HEK293 (cell line): ENCODE results near the gene PTPRG.

Source experiments
- BCL11A ChIP-seq: fragments of 450-650 bp; formaldehyde crosslinking; IDR thresholded peaks from 2 replicates; pipeline ENCODE4 v1.5.1; 2016; ENCODE audit warnings: low read depth, missing biosample characterization, missing genetic modification characterization
- KLF1 ChIP-seq: fragments of 450-650 bp; formaldehyde crosslinking; IDR thresholded peaks from 2 replicates; pipeline ENCODE4 v1.5.1; 2016; ENCODE audit warnings: missing biosample characterization, missing genetic modification characterization
- KLF8 ChIP-seq: fragments of 450-650 bp; formaldehyde crosslinking; IDR thresholded peaks from 2 replicates; pipeline ENCODE4 v1.5.1; 2016; ENCODE audit warnings: missing biosample characterization, missing genetic modification characterization
- MZF1 ChIP-seq: fragments of 450-650 bp; formaldehyde crosslinking; IDR thresholded peaks from 2 replicates; pipeline ENCODE4 v1.5.1; 2017; ENCODE audit warnings: missing biosample characterization, missing genetic modification characterization, borderline replicate concordance
- TRIM28 ChIP-seq: IDR thresholded peaks from 2 replicates; pipeline ENCODE4 v1.6.1; 2011; ENCODE audit warnings: low read length, control low read depth, borderline replicate concordance
- WT1 ChIP-seq: fragments of 450-650 bp; formaldehyde crosslinking; IDR thresholded peaks from 2 replicates; pipeline ENCODE4 v1.5.1; 2016; ENCODE audit warnings: missing biosample characterization, missing genetic modification characterization
- ZFP37 ChIP-seq: fragments of 450-650 bp; formaldehyde crosslinking; IDR thresholded peaks from 2 replicates; pipeline ENCODE4 v1.5.1; 2016; ENCODE audit warnings: missing biosample characterization, missing genetic modification characterization
- ZNF155 ChIP-seq: fragments of 450-650 bp; formaldehyde crosslinking; IDR thresholded peaks from 2 replicates; pipeline ENCODE4 v1.5.1; 2016; ENCODE audit warnings: missing biosample characterization, missing genetic modification characterization
- ZNF211 ChIP-seq: fragments of 450-650 bp; formaldehyde crosslinking; IDR thresholded peaks from 2 replicates; pipeline ENCODE4 v1.5.1; 2016; ENCODE audit warnings: low read depth, missing biosample characterization, missing genetic modification characterization
- ZNF248 ChIP-seq: fragments of 450-650 bp; formaldehyde crosslinking; IDR thresholded peaks from 2 replicates; pipeline ENCODE4 v1.5.1; 2017; ENCODE audit warnings: missing biosample characterization, missing genetic modification characterization
- ZNF302 ChIP-seq: fragments of 450-650 bp; formaldehyde crosslinking; IDR thresholded peaks from 2 replicates; pipeline ENCODE4 v1.5.1; 2016; ENCODE audit warnings: missing biosample characterization, missing genetic modification characterization, low read depth
- ZNF324 ChIP-seq: fragments of 450-650 bp; formaldehyde crosslinking; IDR thresholded peaks from 2 replicates; pipeline ENCODE4 v1.5.1; 2016; ENCODE audit warnings: missing biosample characterization, missing genetic modification characterization
- ZNF341 ChIP-seq: fragments of 450-650 bp; formaldehyde crosslinking; IDR thresholded peaks from 2 replicates; pipeline ENCODE4; 2016; ENCODE audit warnings: low read depth, missing biosample characterization, missing genetic modification characterization
- ZNF48 ChIP-seq: fragments of 450-650 bp; formaldehyde crosslinking; IDR thresholded peaks from 2 replicates; pipeline ENCODE4 v1.5.1; 2016; ENCODE audit warnings: missing biosample characterization, missing genetic modification characterization
- ZNF501 ChIP-seq: fragments of 450-650 bp; formaldehyde crosslinking; IDR thresholded peaks from 2 replicates; pipeline ENCODE4 v1.5.1; 2016; ENCODE audit warnings: missing biosample characterization, missing genetic modification characterization
- ZNF530 ChIP-seq: fragments of 450-650 bp; formaldehyde crosslinking; IDR thresholded peaks from 2 replicates; pipeline ENCODE4 v1.5.1; 2016; ENCODE audit warnings: low read depth, missing biosample characterization, missing genetic modification characterization
- ZNF549 ChIP-seq: fragments of 450-650 bp; IDR thresholded peaks from 2 replicates; pipeline ENCODE4 v1.5.1; 2018; ENCODE audit warnings: missing biosample characterization, missing genetic modification characterization, mild to moderate bottlenecking, inconsistent platforms, moderate library complexity
- ZNF610 ChIP-seq: fragments of 450-650 bp; formaldehyde crosslinking; IDR thresholded peaks from 2 replicates; pipeline ENCODE4 v1.5.1; 2016; ENCODE audit warnings: missing biosample characterization, missing genetic modification characterization, borderline replicate concordance
- ZNF664 ChIP-seq: fragments of 450-650 bp; formaldehyde crosslinking; IDR thresholded peaks from 2 replicates; pipeline ENCODE4 v1.5.1; 2016; ENCODE audit warnings: missing biosample characterization, missing genetic modification characterization
- ZNF707 ChIP-seq: fragments of 450-650 bp; formaldehyde crosslinking; IDR thresholded peaks from 2 replicates; pipeline ENCODE4 v1.5.1; 2016; ENCODE audit warnings: missing biosample characterization, missing genetic modification characterization
- ZNF776 ChIP-seq: fragments of 450-650 bp; formaldehyde crosslinking; IDR thresholded peaks from 2 replicates; pipeline ENCODE4 v1.5.0; 2017; ENCODE audit warnings: missing biosample characterization, missing genetic modification characterization, borderline replicate concordance
- ZNF792 ChIP-seq: fragments of 450-650 bp; formaldehyde crosslinking; IDR thresholded peaks from 2 replicates; pipeline ENCODE4 v1.5.1; 2016; ENCODE audit warnings: missing biosample characterization, missing genetic modification characterization
- ZNF837 ChIP-seq: fragments of 450-650 bp; formaldehyde crosslinking; IDR thresholded peaks from 2 replicates; pipeline ENCODE4 v1.5.1; 2016; ENCODE audit warnings: missing biosample characterization, missing genetic modification characterization
- TF ChIP-seq, protein P1 (sequence below): fragments of 450-650 bp; formaldehyde crosslinking; IDR thresholded peaks from 2 replicates; pipeline ENCODE4 v1.5.1; 2016; ENCODE audit warnings: missing biosample characterization, missing genetic modification characterization
- TF ChIP-seq, protein P2 (sequence below): fragments of 450-650 bp; formaldehyde crosslinking; IDR thresholded peaks from 2 replicates; pipeline ENCODE4 v1.5.1; 2016; ENCODE audit warnings: missing biosample characterization, missing genetic modification characterization
- TF ChIP-seq, protein P3 (sequence below): sonication (generic); formaldehyde crosslinking; IDR thresholded peaks from 2 replicates; pipeline ENCODE4 v1.8.1; 2022; ENCODE audit warnings: mild to moderate bottlenecking, moderate library complexity, missing genetic modification reagents
- TF ChIP-seq, protein P4 (sequence below): fragments of 450-650 bp; formaldehyde crosslinking; conservative IDR thresholded peaks from 2 replicates; pipeline ENCODE4 v1.5.1; 2016; ENCODE audit warnings: low read depth, missing biosample characterization, missing genetic modification characterization
- TF ChIP-seq, protein P5 (sequence below): fragments of 450-650 bp; formaldehyde crosslinking; IDR thresholded peaks from 2 replicates; pipeline ENCODE4 v1.5.1; 2016; ENCODE audit warnings: missing biosample characterization, missing genetic modification characterization

The PTPRG gene

DNA sequence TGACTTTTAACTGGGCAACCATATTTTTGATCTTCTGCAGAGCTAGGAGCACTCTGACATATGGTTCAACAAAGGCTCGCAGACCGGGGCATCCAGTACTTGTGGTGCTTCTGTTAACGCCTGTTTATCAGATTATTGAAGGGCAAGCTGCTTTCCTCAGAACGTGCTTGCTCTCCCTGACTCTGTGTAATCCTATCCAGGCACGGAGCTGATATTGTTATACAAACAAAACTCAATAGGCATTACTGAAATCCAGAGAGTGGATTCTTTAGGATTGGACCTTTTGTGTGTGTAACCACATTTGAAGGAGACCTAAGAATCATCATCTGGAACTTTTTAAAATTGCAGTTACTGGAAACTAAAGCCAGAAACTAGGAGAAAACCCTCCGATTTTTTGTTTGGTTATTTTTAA, 246.5 kb downstream of the PTPRG start (continued):
- no peak for TF ChIP-seq WT1 (tag by site-specific recombination)
- TF ChIP-seq KLF8 (tag by site-specific recombination), result no peak
- TF ChIP-seq ZNF501 (tag by site-specific recombination), result no peak
- TF ChIP-seq, protein P1, sequence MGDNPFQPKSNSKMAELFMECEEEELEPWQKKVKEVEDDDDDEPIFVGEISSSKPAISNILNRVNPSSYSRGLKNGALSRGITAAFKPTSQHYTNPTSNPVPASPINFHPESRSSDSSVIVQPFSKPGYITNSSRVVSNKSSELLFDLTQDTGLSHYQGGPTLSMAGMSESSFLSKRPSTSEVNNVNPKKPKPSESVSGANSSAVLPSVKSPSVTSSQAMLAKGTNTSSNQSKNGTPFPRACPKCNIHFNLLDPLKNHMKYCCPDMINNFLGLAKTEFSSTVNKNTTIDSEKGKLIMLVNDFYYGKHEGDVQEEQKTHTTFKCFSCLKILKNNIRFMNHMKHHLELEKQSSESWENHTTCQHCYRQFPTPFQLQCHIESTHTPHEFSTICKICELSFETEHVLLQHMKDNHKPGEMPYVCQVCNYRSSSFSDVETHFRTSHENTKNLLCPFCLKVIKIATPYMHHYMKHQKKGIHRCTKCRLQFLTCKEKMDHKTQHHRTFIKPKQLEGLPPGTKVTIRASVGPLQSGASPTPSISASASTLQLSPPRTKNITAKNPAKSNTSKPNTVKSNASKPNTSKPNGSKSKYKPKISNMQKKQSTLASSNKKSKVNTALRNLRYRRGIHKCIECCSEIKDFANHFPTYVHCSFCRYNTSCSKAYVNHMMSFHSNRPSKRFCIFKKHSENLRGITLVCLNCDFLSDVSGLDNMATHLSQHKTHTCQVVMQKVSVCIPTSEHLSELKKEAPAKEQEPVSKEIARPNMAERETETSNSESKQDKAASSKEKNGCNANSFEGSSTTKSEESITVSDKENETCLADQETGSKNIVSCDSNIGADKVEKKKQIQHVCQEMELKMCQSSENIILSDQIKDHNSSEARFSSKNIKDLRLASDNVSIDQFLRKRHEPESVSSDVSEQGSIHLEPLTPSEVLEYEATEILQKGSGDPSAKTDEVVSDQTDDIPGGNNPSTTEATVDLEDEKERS (tag by site-specific recombination), result no peak
- TF ChIP-seq ZNF248 (tag by site-specific recombination), result no peak
- TF ChIP-seq ZNF48 (tag by site-specific recombination), result no peak
- TF ChIP-seq ZNF707 (tag by site-specific recombination), result no peak
- no peak for TF ChIP-seq ZNF549 (tag by site-specific recombination)
- TF ChIP-seq ZNF664, result no peak
- TF ChIP-seq ZNF837 (tag by site-specific recombination), result no peak
- TF ChIP-seq ZNF610 (tag by site-specific recombination), result no peak
- peak; percentile 27; the same call in 1 of the 2 replicates for TF ChIP-seq ZNF341 (tag by site-specific recombination)
- no peak for TF ChIP-seq ZNF776
- TF ChIP-seq, protein P2, sequence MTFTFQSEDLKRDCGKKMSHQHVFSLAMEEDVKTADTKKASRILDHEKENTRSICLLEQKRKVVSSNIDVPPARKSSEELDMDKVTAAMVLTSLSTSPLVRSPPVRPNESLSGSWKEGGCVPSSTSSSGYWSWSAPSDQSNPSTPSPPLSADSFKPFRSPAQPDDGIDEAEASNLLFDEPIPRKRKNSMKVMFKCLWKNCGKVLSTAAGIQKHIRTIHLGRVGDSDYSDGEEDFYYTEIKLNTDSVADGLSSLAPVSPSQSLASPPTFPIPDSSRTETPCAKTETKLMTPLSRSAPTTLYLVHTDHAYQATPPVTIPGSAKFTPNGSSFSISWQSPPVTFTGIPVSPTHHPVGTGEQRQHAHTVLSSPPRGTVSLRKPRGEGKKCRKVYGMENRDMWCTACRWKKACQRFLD, result no peak
- TF ChIP-seq ZFP37 (tag by site-specific recombination), result no peak
- TF ChIP-seq MZF1 (tag by site-specific recombination), result no peak; the same call in 1 of the 2 replicates
- TF ChIP-seq ZNF792 (tag by site-specific recombination), result no peak
- TF ChIP-seq ZNF302 (tag by site-specific recombination), result no peak
- peak; percentile 82; the same call in 1 of the 2 replicates for TF ChIP-seq TRIM28
- TF ChIP-seq, protein P3, sequence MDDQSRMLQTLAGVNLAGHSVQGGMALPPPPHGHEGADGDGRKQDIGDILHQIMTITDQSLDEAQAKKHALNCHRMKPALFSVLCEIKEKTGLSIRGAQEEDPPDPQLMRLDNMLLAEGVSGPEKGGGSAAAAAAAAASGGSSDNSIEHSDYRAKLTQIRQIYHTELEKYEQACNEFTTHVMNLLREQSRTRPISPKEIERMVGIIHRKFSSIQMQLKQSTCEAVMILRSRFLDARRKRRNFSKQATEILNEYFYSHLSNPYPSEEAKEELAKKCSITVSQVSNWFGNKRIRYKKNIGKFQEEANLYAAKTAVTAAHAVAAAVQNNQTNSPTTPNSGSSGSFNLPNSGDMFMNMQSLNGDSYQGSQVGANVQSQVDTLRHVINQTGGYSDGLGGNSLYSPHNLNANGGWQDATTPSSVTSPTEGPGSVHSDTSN (CRISPR knock-in tag), result no peak
- TF ChIP-seq ZNF155 (tag by site-specific recombination), result no peak
- TF ChIP-seq, protein P4, sequence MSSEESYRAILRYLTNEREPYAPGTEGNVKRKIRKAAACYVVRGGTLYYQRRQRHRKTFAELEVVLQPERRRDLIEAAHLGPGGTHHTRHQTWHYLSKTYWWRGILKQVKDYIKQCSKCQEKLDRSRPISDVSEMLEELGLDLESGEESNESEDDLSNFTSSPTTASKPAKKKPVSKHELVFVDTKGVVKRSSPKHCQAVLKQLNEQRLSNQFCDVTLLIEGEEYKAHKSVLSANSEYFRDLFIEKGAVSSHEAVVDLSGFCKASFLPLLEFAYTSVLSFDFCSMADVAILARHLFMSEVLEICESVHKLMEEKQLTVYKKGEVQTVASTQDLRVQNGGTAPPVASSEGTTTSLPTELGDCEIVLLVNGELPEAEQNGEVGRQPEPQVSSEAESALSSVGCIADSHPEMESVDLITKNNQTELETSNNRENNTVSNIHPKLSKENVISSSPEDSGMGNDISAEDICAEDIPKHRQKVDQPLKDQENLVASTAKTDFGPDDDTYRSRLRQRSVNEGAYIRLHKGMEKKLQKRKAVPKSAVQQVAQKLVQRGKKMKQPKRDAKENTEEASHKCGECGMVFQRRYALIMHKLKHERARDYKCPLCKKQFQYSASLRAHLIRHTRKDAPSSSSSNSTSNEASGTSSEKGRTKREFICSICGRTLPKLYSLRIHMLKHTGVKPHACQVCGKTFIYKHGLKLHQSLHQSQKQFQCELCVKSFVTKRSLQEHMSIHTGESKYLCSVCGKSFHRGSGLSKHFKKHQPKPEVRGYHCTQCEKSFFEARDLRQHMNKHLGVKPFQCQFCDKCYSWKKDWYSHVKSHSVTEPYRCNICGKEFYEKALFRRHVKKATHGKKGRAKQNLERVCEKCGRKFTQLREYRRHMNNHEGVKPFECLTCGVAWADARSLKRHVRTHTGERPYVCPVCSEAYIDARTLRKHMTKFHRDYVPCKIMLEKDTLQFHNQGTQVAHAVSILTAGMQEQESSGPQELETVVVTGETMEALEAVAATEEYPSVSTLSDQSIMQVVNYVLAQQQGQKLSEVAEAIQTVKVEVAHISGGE (tag by site-specific recombination), result no peak
- TF ChIP-seq ZNF530 (tag by site-specific recombination), result no peak
- TF ChIP-seq ZNF324 (tag by site-specific recombination), result no peak
- no peak for TF ChIP-seq ZNF211
- TF ChIP-seq KLF1 (tag by site-specific recombination), result no peak
- no peak for TF ChIP-seq BCL11A (tag by site-specific recombination)
- TF ChIP-seq, protein P5, sequence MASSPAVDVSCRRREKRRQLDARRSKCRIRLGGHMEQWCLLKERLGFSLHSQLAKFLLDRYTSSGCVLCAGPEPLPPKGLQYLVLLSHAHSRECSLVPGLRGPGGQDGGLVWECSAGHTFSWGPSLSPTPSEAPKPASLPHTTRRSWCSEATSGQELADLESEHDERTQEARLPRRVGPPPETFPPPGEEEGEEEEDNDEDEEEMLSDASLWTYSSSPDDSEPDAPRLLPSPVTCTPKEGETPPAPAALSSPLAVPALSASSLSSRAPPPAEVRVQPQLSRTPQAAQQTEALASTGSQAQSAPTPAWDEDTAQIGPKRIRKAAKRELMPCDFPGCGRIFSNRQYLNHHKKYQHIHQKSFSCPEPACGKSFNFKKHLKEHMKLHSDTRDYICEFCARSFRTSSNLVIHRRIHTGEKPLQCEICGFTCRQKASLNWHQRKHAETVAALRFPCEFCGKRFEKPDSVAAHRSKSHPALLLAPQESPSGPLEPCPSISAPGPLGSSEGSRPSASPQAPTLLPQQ (tag by site-specific recombination), result 0 out of 2 replicates have a peak, but pooled peaks have one; percentile 60
